ENCODE measurements around the gene RXFP2.

Gene RXFP2

GRCh38 chr13:31739226-31739625 is at the start of gene RXFP2:
TSS of gene RXFP2 (plus strand) at chr13:31739526. CDS start at chr13:31739613, 87 bp downstream.
- Histone ChIP-seq H3K9ac (ENCODE audit: low read depth in 1 of 2, low read length in 2 of 2) (no peak within 1 kb of the TSS), H3K9me3 (ENCODE audit: control insufficient read depth in 2 of 2, low read length in 2 of 2) (no peaks in the 10 kb centered on the region), H3K27ac (ENCODE audit: low read depth in 2 of 2, low read length in 2 of 2) (no peak within 1 kb of the TSS), H3K36me3 (ENCODE audit: control insufficient read depth in 2 of 2, insufficient read depth in 2 of 2, low read length in 2 of 2) (no peaks in the 10 kb centered on the region), H3K4me1 (ENCODE audit: control insufficient read depth in 2 of 2, insufficient read depth in 2 of 2, low read length in 2 of 2) (no peaks in the 10 kb centered on the region), H3K27me3 (ENCODE audit: control insufficient read depth in 2 of 2, insufficient read depth in 2 of 2, low read length in 2 of 2) (no peaks in the 10 kb centered on the region), H3K4me3 (ENCODE audit: low read length in 2 of 2) (no peak within 1 kb of the TSS)

DNA sequence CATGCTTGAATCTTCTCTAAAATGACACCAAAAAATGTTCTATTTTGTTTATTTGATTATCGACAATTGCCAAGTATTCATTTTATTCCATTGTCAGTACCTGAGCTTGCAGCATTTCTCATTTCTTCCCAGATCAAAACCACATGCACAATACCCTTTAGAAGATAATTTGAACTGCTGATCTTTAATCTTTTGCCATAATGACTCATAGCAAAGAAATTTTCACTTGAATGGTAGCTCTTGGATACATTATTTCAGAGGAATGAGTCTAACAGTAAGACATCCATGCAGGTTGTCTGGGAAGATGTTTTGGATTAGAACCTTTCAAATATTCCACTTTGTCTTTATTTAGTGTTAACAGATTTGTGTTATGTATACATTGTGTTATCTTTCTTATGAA is 42.0 kb upstream of the RXFP2 start:
- H3K27ac ChIP-seq (ENCODE audit: low read depth in 2 of 2, low read length in 2 of 2): no peak overlapping the region
- no peaks in the 10 kb centered on the region for H3K4me1 ChIP-seq (ENCODE audit: control insufficient read depth in 2 of 2, insufficient read depth in 2 of 2, low read length in 2 of 2)
- H3K9me3 ChIP-seq (ENCODE audit: control insufficient read depth in 2 of 2, low read length in 2 of 2): no peaks in the 10 kb centered on the region
- no peaks in the 10 kb centered on the region for H3K27me3 ChIP-seq (ENCODE audit: control insufficient read depth in 2 of 2, insufficient read depth in 2 of 2, low read length in 2 of 2)
- H3K36me3 ChIP-seq (ENCODE audit: control insufficient read depth in 2 of 2, insufficient read depth in 2 of 2, low read length in 2 of 2): no peaks in the 10 kb centered on the region
- H3K4me3 ChIP-seq (ENCODE audit: low read length in 2 of 2): no peak overlapping the region
- H3K9ac ChIP-seq (ENCODE audit: low read depth in 1 of 2, low read length in 2 of 2): no peak overlapping the region

DNA sequence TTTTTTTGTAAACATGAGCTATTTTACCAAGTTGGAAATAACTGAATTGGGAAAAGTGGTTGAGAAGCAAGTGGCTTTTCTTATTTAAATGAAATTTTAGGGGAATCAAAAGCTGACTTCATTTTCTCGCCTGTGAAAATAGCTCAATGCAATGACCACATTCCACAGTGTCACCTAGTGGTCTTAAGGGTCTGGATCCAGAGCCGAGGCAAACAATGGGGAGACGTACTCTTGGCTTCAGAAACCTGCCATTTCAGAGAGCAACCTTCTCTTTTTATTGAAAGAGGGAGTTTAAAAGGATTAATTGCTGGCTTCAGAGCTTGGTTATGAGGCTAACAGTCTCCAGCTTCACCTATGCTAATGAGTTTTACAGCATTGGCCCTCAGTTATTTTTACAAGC is 39.7 kb upstream of the RXFP2 start:
- H3K9ac ChIP-seq (ENCODE audit: low read depth in 1 of 2, low read length in 2 of 2): no peak overlapping the region
- no peaks in the 10 kb centered on the region for H3K4me1 ChIP-seq (ENCODE audit: control insufficient read depth in 2 of 2, insufficient read depth in 2 of 2, low read length in 2 of 2)
- no peaks in the 10 kb centered on the region for H3K27me3 ChIP-seq (ENCODE audit: control insufficient read depth in 2 of 2, insufficient read depth in 2 of 2, low read length in 2 of 2)
- no peaks in the 10 kb centered on the region for H3K36me3 ChIP-seq (ENCODE audit: control insufficient read depth in 2 of 2, insufficient read depth in 2 of 2, low read length in 2 of 2)
- H3K9me3 ChIP-seq (ENCODE audit: control insufficient read depth in 2 of 2, low read length in 2 of 2): no peaks in the 10 kb centered on the region
- no peak overlapping the region for H3K4me3 ChIP-seq (ENCODE audit: low read length in 2 of 2)
- H3K27ac ChIP-seq (ENCODE audit: low read depth in 2 of 2, low read length in 2 of 2): no peak overlapping the region

- no peaks in the 10 kb centered on the region for H3K9me3 ChIP-seq (ENCODE audit: control insufficient read depth in 2 of 2, low read length in 2 of 2)
- no peaks in the 10 kb centered on the region for H3K36me3 ChIP-seq (ENCODE audit: control insufficient read depth in 2 of 2, insufficient read depth in 2 of 2, low read length in 2 of 2)
- no peak overlapping the region for H3K4me3 ChIP-seq (ENCODE audit: low read length in 2 of 2)
- no peaks in the 10 kb centered on the region for H3K4me1 ChIP-seq (ENCODE audit: control insufficient read depth in 2 of 2, insufficient read depth in 2 of 2, low read length in 2 of 2)
- H3K27me3 ChIP-seq (ENCODE audit: control insufficient read depth in 2 of 2, insufficient read depth in 2 of 2, low read length in 2 of 2): no peaks in the 10 kb centered on the region
- no peak overlapping the region for H3K9ac ChIP-seq (ENCODE audit: low read depth in 1 of 2, low read length in 2 of 2)
- no peak overlapping the region for H3K27ac ChIP-seq (ENCODE audit: low read depth in 2 of 2, low read length in 2 of 2)
Observed at GRCh38 chr13:31703780-31704179, 35.5 kb upstream of the RXFP2 start.

- no peaks in the 10 kb centered on the region for H3K27me3 ChIP-seq (ENCODE audit: control insufficient read depth in 2 of 2, insufficient read depth in 2 of 2, low read length in 2 of 2)
- no peaks in the 10 kb centered on the region for H3K4me1 ChIP-seq (ENCODE audit: control insufficient read depth in 2 of 2, insufficient read depth in 2 of 2, low read length in 2 of 2)
- H3K9me3 ChIP-seq (ENCODE audit: control insufficient read depth in 2 of 2, low read length in 2 of 2): no peaks in the 10 kb centered on the region
- H3K36me3 ChIP-seq (ENCODE audit: control insufficient read depth in 2 of 2, insufficient read depth in 2 of 2, low read length in 2 of 2): no peaks in the 10 kb centered on the region
- no peak overlapping the region for H3K27ac ChIP-seq (ENCODE audit: low read depth in 2 of 2, low read length in 2 of 2)
- H3K9ac ChIP-seq (ENCODE audit: low read depth in 1 of 2, low read length in 2 of 2): no peak overlapping the region
- no peak overlapping the region for H3K4me3 ChIP-seq (ENCODE audit: low read length in 2 of 2)
Observed at GRCh38 chr13:31706105-31706504, 33.2 kb upstream of the RXFP2 start.

- Histone ChIP-seq H3K27ac (ENCODE audit: low read depth in 2 of 2, low read length in 2 of 2) (no peak overlapping the region), H3K4me1 (ENCODE audit: control insufficient read depth in 2 of 2, insufficient read depth in 2 of 2, low read length in 2 of 2) (no peaks in the 10 kb centered on the region), H3K27me3 (ENCODE audit: control insufficient read depth in 2 of 2, insufficient read depth in 2 of 2, low read length in 2 of 2) (peaks cover 0 to 3% of the 10 kb centered on the region in 2 donors), H3K9me3 (ENCODE audit: control insufficient read depth in 2 of 2, low read length in 2 of 2) (no peaks in the 10 kb centered on the region), H3K9ac (ENCODE audit: low read depth in 1 of 2, low read length in 2 of 2) (no peak overlapping the region), H3K36me3 (ENCODE audit: control insufficient read depth in 2 of 2, insufficient read depth in 2 of 2, low read length in 2 of 2) (no peaks in the 10 kb centered on the region), H3K4me3 (ENCODE audit: low read length in 2 of 2) (no peak overlapping the region)
Observed at GRCh38 chr13:31717583-31717982, 21.7 kb upstream of the RXFP2 start.

DNA sequence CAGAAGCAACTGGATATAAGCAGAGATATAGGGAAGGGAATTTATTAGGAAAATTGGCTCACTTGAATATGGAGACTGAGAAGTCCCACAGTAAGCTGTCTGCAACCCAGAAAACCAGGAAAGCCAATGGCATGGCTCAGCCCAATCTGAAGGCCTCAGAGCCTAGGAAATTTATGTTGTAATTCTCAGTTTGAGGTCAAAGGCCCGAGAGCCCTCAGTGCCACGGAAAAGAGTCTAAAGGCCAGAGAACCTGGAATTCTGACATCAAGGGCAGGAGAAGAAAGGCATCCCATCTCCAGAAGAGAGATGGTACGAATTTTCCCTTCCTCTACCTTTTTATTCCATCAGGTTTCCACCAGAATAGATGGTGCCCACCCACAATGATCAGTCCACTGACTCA is 20.1 kb upstream of the RXFP2 start:
- no peaks in the 10 kb centered on the region for H3K9me3 ChIP-seq (ENCODE audit: control insufficient read depth in 2 of 2, low read length in 2 of 2)
- no peaks in the 10 kb centered on the region for H3K4me1 ChIP-seq (ENCODE audit: control insufficient read depth in 2 of 2, insufficient read depth in 2 of 2, low read length in 2 of 2)
- H3K4me3 ChIP-seq (ENCODE audit: low read length in 2 of 2): no peak overlapping the region
- H3K27ac ChIP-seq (ENCODE audit: low read depth in 2 of 2, low read length in 2 of 2): no peak overlapping the region
- H3K9ac ChIP-seq (ENCODE audit: low read depth in 1 of 2, low read length in 2 of 2): no peak overlapping the region
- peaks cover 0 to 3% of the 10 kb centered on the region in 2 donors for H3K27me3 ChIP-seq (ENCODE audit: control insufficient read depth in 2 of 2, insufficient read depth in 2 of 2, low read length in 2 of 2)
- no peaks in the 10 kb centered on the region for H3K36me3 ChIP-seq (ENCODE audit: control insufficient read depth in 2 of 2, insufficient read depth in 2 of 2, low read length in 2 of 2)

- Histone ChIP-seq H3K36me3 (ENCODE audit: control insufficient read depth in 2 of 2, insufficient read depth in 2 of 2, low read length in 2 of 2) (no peaks in the 10 kb centered on the region), H3K4me1 (ENCODE audit: control insufficient read depth in 2 of 2, insufficient read depth in 2 of 2, low read length in 2 of 2) (no peaks in the 10 kb centered on the region), H3K9ac (ENCODE audit: low read depth in 1 of 2, low read length in 2 of 2) (no peak overlapping the region), H3K4me3 (ENCODE audit: low read length in 2 of 2) (no peak overlapping the region), H3K27ac (ENCODE audit: low read depth in 2 of 2, low read length in 2 of 2) (no peak overlapping the region), H3K27me3 (ENCODE audit: control insufficient read depth in 2 of 2, insufficient read depth in 2 of 2, low read length in 2 of 2) (peaks cover 0 to 3% of the 10 kb centered on the region in 2 donors), H3K9me3 (ENCODE audit: control insufficient read depth in 2 of 2, low read length in 2 of 2) (no peaks in the 10 kb centered on the region)
Observed at GRCh38 chr13:31722673-31723072, 16.7 kb upstream of the RXFP2 start.

DNA sequence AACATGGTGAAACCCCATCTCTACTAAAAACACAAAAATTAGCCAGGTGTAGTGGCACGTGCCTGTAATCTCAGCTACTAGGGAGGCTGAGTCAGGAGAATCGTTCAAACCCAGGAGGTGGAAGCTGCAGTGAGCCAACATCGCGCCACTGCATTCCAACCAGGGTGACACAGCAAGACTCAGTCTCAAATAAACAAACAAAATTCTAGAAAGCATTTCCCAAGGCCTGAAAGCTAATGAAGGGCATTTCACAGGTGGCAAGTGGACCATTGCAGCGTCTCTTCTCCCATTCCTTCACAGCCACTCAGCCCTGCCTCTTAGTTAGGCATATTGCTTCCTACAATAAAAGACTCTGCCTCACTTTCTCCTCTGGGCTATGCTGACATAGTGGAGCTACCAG is 13.5 kb upstream of the RXFP2 start:
- H3K9ac ChIP-seq (ENCODE audit: low read depth in 1 of 2, low read length in 2 of 2): no peak overlapping the region
- no peaks in the 10 kb centered on the region for H3K4me1 ChIP-seq (ENCODE audit: control insufficient read depth in 2 of 2, insufficient read depth in 2 of 2, low read length in 2 of 2)
- H3K36me3 ChIP-seq (ENCODE audit: control insufficient read depth in 2 of 2, insufficient read depth in 2 of 2, low read length in 2 of 2): no peaks in the 10 kb centered on the region
- H3K4me3 ChIP-seq (ENCODE audit: low read length in 2 of 2): no peak overlapping the region
- H3K27me3 ChIP-seq (ENCODE audit: control insufficient read depth in 2 of 2, insufficient read depth in 2 of 2, low read length in 2 of 2): no peaks in the 10 kb centered on the region
- no peak overlapping the region for H3K27ac ChIP-seq (ENCODE audit: low read depth in 2 of 2, low read length in 2 of 2)
- H3K9me3 ChIP-seq (ENCODE audit: control insufficient read depth in 2 of 2, low read length in 2 of 2): no peaks in the 10 kb centered on the region

GRCh38 chr13:31731921-31732320 is 7.4 kb upstream of the RXFP2 start:
- H3K27me3 ChIP-seq (ENCODE audit: control insufficient read depth in 2 of 2, insufficient read depth in 2 of 2, low read length in 2 of 2): no peaks in the 10 kb centered on the region
- no peak overlapping the region for H3K9ac ChIP-seq (ENCODE audit: low read depth in 1 of 2, low read length in 2 of 2)
- H3K9me3 ChIP-seq (ENCODE audit: control insufficient read depth in 2 of 2, low read length in 2 of 2): no peaks in the 10 kb centered on the region
- H3K27ac ChIP-seq (ENCODE audit: low read depth in 2 of 2, low read length in 2 of 2): no peak overlapping the region
- H3K36me3 ChIP-seq (ENCODE audit: control insufficient read depth in 2 of 2, insufficient read depth in 2 of 2, low read length in 2 of 2): no peaks in the 10 kb centered on the region
- no peak overlapping the region for H3K4me3 ChIP-seq (ENCODE audit: low read length in 2 of 2)
- no peaks in the 10 kb centered on the region for H3K4me1 ChIP-seq (ENCODE audit: control insufficient read depth in 2 of 2, insufficient read depth in 2 of 2, low read length in 2 of 2)

DNA sequence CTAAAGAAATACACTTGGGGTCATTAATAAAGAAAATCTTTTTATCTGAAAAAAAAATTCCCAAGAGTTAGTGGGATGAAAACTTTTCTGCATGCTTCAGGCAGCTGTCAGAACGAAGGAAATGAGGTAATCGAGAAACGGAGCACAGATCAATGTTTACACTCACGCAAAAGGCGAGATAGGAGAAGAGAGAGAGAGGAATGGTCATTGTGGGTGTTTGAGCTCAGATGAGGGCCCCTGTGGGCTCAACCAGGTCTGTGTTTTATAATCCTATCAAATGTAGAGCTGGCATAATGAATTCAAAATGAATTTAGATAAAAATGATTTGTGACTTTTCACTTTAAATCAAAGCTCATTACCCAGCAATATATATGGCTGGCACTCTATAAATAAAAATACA is 6.3 kb upstream of the RXFP2 start:
- Histone ChIP-seq H3K9ac (ENCODE audit: low read depth in 1 of 2, low read length in 2 of 2) (no peak overlapping the region), H3K36me3 (ENCODE audit: control insufficient read depth in 2 of 2, insufficient read depth in 2 of 2, low read length in 2 of 2) (no peaks in the 10 kb centered on the region), H3K27me3 (ENCODE audit: control insufficient read depth in 2 of 2, insufficient read depth in 2 of 2, low read length in 2 of 2) (no peaks in the 10 kb centered on the region), H3K4me3 (ENCODE audit: low read length in 2 of 2) (no peak overlapping the region), H3K4me1 (ENCODE audit: control insufficient read depth in 2 of 2, insufficient read depth in 2 of 2, low read length in 2 of 2) (no peaks in the 10 kb centered on the region), H3K27ac (ENCODE audit: low read depth in 2 of 2, low read length in 2 of 2) (no peak overlapping the region), H3K9me3 (ENCODE audit: control insufficient read depth in 2 of 2, low read length in 2 of 2) (no peaks in the 10 kb centered on the region)

Measured in mucosa of rectum (tissue), 2 donors.